Lower lobe of right lung (tissue), 2 donors: ENCODE data around the gene NELFE. TPM values are rescaled to one million over a fixed set of nuclear protein-coding genes. Genes with fewer than 3 reads are reported as not detected.

Experiments used
- ATAC-seq, 2 donors: fragments of 200-7000 bp; cut with Tn5 transposase; one replicate each; pipeline ENCODE4 v1.9.1; 2020 to 2022; ENCODE audit warnings: mild to moderate bottlenecking in 2 of 2, moderate library complexity in 2 of 2
- DNase-seq: peaks from one replicate; pipeline ENCODE4 v3.0.0-alpha.2; 2020
- H3K27ac ChIP-seq: fragments of 200-600 bp; one replicate; pipeline ENCODE4 v1.8.0; 2022
- H3K27me3 ChIP-seq: fragments of 200-600 bp; one replicate; pipeline ENCODE4 v1.8.0; 2022; ENCODE audit warnings: low read depth
- H3K36me3 ChIP-seq: fragments of 200-600 bp; one replicate; pipeline ENCODE4 v1.8.0; 2022; ENCODE audit warnings: mild to moderate bottlenecking
- H3K4me1 ChIP-seq: fragments of 200-600 bp; one replicate; pipeline ENCODE4 v1.8.0; 2022
- H3K4me3 ChIP-seq: fragments of 200-600 bp; one replicate; pipeline ENCODE4 v1.8.0; 2022; ENCODE audit warnings: mild to moderate bottlenecking
- H3K9me3 ChIP-seq: fragments of 200-600 bp; one replicate; pipeline ENCODE4 v1.8.0; 2022
- CTCF ChIP-seq: fragments of 200-600 bp; IDR thresholded peaks from one replicate; pipeline ENCODE4 v1.8.0; 2022; ENCODE audit warnings: antibody characterized with exemption, mild to moderate bottlenecking
- intact Hi-C: fragments of 100-400 bp; cut with DNase I; formaldehyde crosslinking; loops from one replicate; pipeline ENCODE4 v1.11.0; 2022
- total RNA-seq: library from RNA; stranded (reverse); fragmentation: NEBNext Ultra II Directional; extraction: Animal tissue kit (Norgen Biotek cat#: 25700); gene quantifications from one replicate; pipeline ENCODE4 v1.2.1, GENCODE V29; 2021
- donor health status: DM: no; HTN: yes; CAD: no; lungs with severe emphysema.

The NELFE gene
- total RNA-seq, 1 donor from 2014 or later = 47.0 TPM

DNA sequence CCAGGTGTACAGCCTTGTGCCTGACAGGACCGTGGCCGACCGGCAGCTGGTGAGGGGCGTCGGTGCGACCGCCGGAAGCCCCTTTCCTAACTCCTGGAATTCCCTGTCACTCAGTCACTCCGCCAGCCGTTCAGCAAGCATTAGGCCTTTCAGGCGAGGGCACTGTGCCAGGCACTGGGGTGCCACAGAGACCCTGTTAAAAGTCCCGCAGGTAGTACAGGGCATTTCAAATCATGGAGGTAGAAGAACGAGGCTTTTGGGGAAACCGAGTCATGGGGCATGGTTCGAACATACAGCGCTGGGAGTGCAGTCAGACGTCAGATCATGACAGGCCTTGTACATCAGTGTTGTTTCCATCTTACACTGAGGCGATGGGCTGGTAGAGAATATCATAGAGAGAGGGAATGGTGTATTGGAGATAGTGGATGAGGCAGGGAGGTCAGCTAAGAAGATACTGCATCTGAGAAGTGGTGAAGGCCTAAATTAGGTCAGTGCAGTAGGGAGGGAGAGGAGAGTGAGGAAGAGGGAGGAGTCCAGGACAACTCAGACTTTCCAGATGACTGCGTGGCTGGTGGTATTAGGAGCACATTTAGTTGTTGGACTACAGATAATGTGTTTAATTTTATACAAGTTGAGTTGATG, 14.1 kb upstream of the NELFE start:
- no peaks in the 10 kb centered on the region for H3K27me3 ChIP-seq
- TF ChIP-seq CTCF = no peak
- H3K9me3 ChIP-seq = no peaks in the 10 kb centered on the region
- DNase-seq (no peak), ATAC-seq (no peak)
- peaks cover 31% of the 10 kb centered on the region for H3K4me1 ChIP-seq
- H3K27ac ChIP-seq = peak overlapping the region; percentile 95
- peaks cover 36% of the 10 kb centered on the region for H3K36me3 ChIP-seq
- H3K4me3 ChIP-seq = peak overlapping the region; percentile 79
- intact Hi-C loops = no loop called here

DNA sequence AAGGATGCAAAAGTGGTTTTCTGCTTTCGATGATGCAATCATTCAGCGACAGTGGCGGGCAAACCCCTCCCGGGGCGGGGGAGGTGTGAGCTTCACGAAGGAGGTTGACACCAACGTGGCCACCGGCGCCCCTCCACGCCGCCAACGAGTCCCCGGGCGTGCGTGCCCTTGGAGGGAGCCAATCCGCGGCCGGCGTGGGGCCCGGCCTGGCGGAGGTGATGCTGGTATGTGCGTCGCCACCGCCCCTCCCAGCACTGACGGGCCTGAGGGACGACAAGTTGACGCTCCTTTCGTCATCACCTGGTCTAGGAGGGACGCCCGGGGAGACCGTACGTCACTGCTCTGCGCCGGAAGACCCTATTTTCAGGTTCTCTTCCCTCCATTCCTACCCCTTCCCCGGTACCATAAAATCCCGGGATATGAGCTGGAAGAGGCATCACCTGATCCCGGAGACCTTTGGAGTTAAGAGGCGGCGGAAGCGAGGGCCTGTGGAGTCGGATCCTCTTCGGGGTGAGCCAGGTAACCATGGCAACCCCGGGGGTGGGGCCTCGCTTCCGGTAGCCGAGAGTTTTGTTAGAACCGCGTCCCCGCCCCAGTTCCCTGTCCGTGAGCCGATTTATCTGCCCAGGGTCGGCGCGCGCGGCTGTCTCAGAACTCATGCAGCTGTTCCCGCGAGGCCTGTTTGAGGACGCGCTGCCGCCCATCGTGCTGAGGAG, 13.4 kb upstream of the NELFE start, which contains the start of gene DXO:
TSS of gene DXO (minus strand) at position 146 of the 716 bp plus-strand sequence. CDS start 463 bp downstream, outside the sequence.
- Histone ChIP-seq H3K4me1 (peaks cover 31% of the 10 kb centered on the region), H3K9me3 (no peaks in the 10 kb centered on the region), H3K27ac (peak within 1 kb of the TSS; percentile 95), H3K27me3 (no peaks in the 10 kb centered on the region), H3K36me3 (peaks cover 42% of the 10 kb centered on the region), H3K4me3 (peak within 1 kb of the TSS; percentile 79)
- TF ChIP-seq CTCF = no peak
- ATAC-seq (peak; percentile 95 to 96), DNase-seq (peak; percentile 98)
- intact Hi-C loops = no loop called here

GRCh38 chr6:31971279-31971992, 12.7 kb upstream of the NELFE start:
- no peaks in the 10 kb centered on the region for H3K27me3 ChIP-seq
- H3K4me1 ChIP-seq = peaks cover 31% of the 10 kb centered on the region
- H3K4me3 ChIP-seq = peak overlapping the region; percentile 79
- no peak for TF ChIP-seq CTCF
- no peaks in the 10 kb centered on the region for H3K9me3 ChIP-seq
- H3K27ac ChIP-seq = peak overlapping the region; percentile 95
- peak; percentile 50 for DNase-seq
- intact Hi-C loops = no loop called here
- peaks cover 50% of the 10 kb centered on the region for H3K36me3 ChIP-seq
- ATAC-seq = no peak

DNA sequence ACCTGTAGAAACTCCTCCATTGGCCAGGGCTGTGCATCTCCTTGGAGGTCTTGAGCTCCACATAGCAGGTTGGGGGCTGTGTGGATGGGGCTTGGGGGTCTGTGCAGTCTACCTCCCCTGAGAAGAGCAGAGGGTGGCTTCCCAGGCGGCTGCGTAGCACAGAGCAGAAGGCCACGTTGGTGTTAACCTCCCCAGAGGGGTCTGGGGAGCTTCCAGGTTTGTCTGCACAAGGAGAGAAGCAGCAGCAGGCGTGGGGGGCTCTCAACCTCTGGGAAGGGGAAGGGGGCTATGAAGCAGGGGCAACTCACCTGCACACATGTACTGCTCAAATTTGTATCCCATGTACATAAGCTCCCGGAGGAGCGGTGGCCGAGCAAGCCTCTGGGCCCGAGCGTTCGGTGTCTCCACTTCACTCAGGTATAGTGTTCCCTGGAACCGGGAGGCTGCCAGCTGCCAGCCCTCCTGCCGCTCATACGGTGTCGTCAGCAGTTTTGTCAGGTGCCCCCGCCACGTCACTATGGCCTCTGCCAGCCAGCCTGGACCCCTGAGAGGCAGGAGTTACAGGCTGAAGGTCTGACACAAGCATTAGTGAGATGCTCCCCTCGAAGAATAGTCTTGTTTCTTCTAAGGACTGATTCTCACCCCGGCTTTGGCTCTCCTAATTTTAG, 12.0 kb upstream of the NELFE start:
- Histone ChIP-seq H3K4me3 (peak overlapping the region; percentile 79), H3K27me3 (no peaks in the 10 kb centered on the region), H3K4me1 (peaks cover 31% of the 10 kb centered on the region), H3K9me3 (no peaks in the 10 kb centered on the region), H3K27ac (peak overlapping the region; percentile 95), H3K36me3 (peaks cover 57% of the 10 kb centered on the region)
- TF ChIP-seq CTCF = no peak
- intact Hi-C loops = no loop called here
- ATAC-seq (no peak), DNase-seq (peak; percentile 51)
